Keratinocyte (primary cell): ENCODE measurements around the gene FANK1. TPM values are rescaled to one million over a fixed set of nuclear protein-coding genes. Genes with fewer than 3 reads are reported as not detected.

Experiments used
- DNase-seq: peaks from one replicate; pipeline ENCODE4 v3.0.0-alpha.2; 2011; ENCODE audit warnings: low read depth, missing footprints, low spot score
- FAIRE-seq: peaks from 2 replicates; lab custom pipeline; 2011; peaks lifted over from hg19 to GRCh38; lab: Jason Lieb, UNC
- H2AFZ ChIP-seq: 2 replicates; pipeline ENCODE4 v1.6.0; 2012; ENCODE audit warnings: low read length, control low read depth, inconsistent platforms; ENCODE audit not compliant: control insufficient read depth
- H3K27ac ChIP-seq: 2 replicates; pipeline ENCODE4 v1.5.1; 2011; ENCODE audit warnings: low read length; ENCODE audit not compliant: control insufficient read depth, insufficient read depth
- H3K27me3 ChIP-seq: 3 replicates; pipeline ENCODE4 v1.6.0; 2011; ENCODE audit warnings: low read length; ENCODE audit not compliant: control insufficient read depth, insufficient read depth; ENCODE audit errors: extremely low read depth
- H3K36me3 ChIP-seq, 2 experiments: 2 replicates in 1 of 2; 3 replicates in 1 of 2; pipeline ENCODE4 v1.5.1; 2011; ENCODE audit warnings: low read length in 2 of 2, mild to moderate bottlenecking in 1 of 2; ENCODE audit not compliant: control insufficient read depth in 2 of 2, insufficient read depth in 2 of 2; ENCODE audit errors: extremely low read depth in 1 of 2
- H3K4me1 ChIP-seq: 3 replicates; pipeline ENCODE4 v1.5.1; 2011; ENCODE audit warnings: low read length; ENCODE audit not compliant: control insufficient read depth, insufficient read depth; ENCODE audit errors: extremely low read depth
- H3K4me2 ChIP-seq: 3 replicates; pipeline ENCODE4 v1.6.0; 2011; ENCODE audit warnings: low read depth, low read length; ENCODE audit not compliant: control insufficient read depth, insufficient read depth; ENCODE audit errors: extremely low read depth
- H3K4me3 ChIP-seq, 3 experiments: fragments of 200-600 bp in 1 of 3; sonication (generic) in 1 of 3; 2 replicates in 2 of 3; 3 replicates in 1 of 3; pipeline ENCODE4 v1.5.1; 2011 to 2016; ENCODE audit warnings: low read length in 3 of 3, mild to moderate bottlenecking in 3 of 3, control low read depth in 2 of 3, inconsistent platforms in 1 of 3, low read depth in 1 of 3, mixed read lengths in 1 of 3, mixed run types in 1 of 3, moderate library complexity in 1 of 3; ENCODE audit not compliant: control insufficient read depth in 2 of 3, insufficient read depth in 2 of 3; ENCODE audit errors: extremely low read depth in 1 of 3
- H3K79me2 ChIP-seq: 2 replicates; pipeline ENCODE4 v1.6.0; 2012; ENCODE audit warnings: low read length; ENCODE audit not compliant: control insufficient read depth, insufficient read depth
- H3K9ac ChIP-seq: 3 replicates; pipeline ENCODE4 v1.6.0; 2011; ENCODE audit warnings: low read length; ENCODE audit not compliant: control insufficient read depth, insufficient read depth; ENCODE audit errors: extremely low read depth
- H3K9me1 ChIP-seq: 3 replicates; pipeline ENCODE4 v1.6.0; 2011; ENCODE audit warnings: low read length; ENCODE audit not compliant: control insufficient read depth, insufficient read depth; ENCODE audit errors: extremely low read depth
- H3K9me3 ChIP-seq: 2 replicates; pipeline ENCODE4 v1.5.1; 2012; ENCODE audit warnings: low read depth, low read length; ENCODE audit not compliant: control insufficient read depth
- H4K20me1 ChIP-seq: 3 replicates; pipeline ENCODE4 v1.6.0; 2011; ENCODE audit warnings: low read length; ENCODE audit not compliant: control insufficient read depth, insufficient read depth; ENCODE audit errors: extremely low read depth
- CTCF ChIP-seq, 3 experiments: IDR thresholded peaks in 1 of 3; conservative IDR thresholded peaks in 1 of 3; optimal IDR thresholded peaks in 1 of 3; 2 replicates in 2 of 3; 3 replicates in 1 of 3; pipeline versions ENCODE3 to v1.5.1; 2011; ENCODE audit warnings: low read length in 3 of 3, mild to moderate bottlenecking in 3 of 3, moderate library complexity in 2 of 3, control low read depth in 1 of 3, inconsistent platforms in 1 of 3; ENCODE audit not compliant: insufficient read depth in 2 of 3; ENCODE audit errors: extremely low read depth in 1 of 3
- EZH2 ChIP-seq: IDR thresholded peaks from one replicate; pipeline ENCODE4 v1.6.1; 2012; ENCODE audit warnings: inconsistent platforms, mild to moderate bottlenecking, low read length, moderate library complexity
- dilution Hi-C: fragments of 300-500 bp; cut with MboI; formaldehyde crosslinking; loops from one replicate; pipeline ENCODE4 v1.7.0; 2020; ENCODE audit warnings: low sequenced_read_pairs; ENCODE audit not compliant: extremely low pct_ligation_motif_present
- polyA plus RNA-seq, 5 experiments: library from polyadenylated mRNA; depleted of rRNA in 3 of 5; stranded (reverse) in 3 of 5; stranded (forward) in 1 of 5; unstranded in 1 of 5; fragments of >200 nt; gene quantifications; 1 replicate in 1 of 5; 2 replicates in 3 of 5; 3 replicates in 1 of 5; pipeline versions ENCODE4 v1.2.1 to v1.2.3, GENCODE V29; 2011 to 2012; ENCODE audit warnings: missing spikeins in 2 of 5, low read depth in 1 of 5, low replicate concordance in 1 of 5

FANK1 gene
- polyA plus RNA-seq, 1 donor (not counting 4 experiments of a cell fraction or from before 2014, with no cell fraction given): 13.4 TPM

GRCh38 chr10:125984346-125984745, 88.0 kb downstream of the FANK1 start:
- H3K27me3 ChIP-seq: no peaks in the 10 kb centered on the region
- no peaks in the 10 kb centered on the region for H3K9me1 ChIP-seq
- no peak overlapping the region for H3K9ac ChIP-seq
- DNase-seq (no peak), FAIRE-seq (no peak)
- no peaks in the 10 kb centered on the region for H3K79me2 ChIP-seq
- no peaks in the 10 kb centered on the region for H3K36me3 ChIP-seq
- no peaks in the 10 kb centered on the region for H3K9me3 ChIP-seq
- no peak overlapping the region for H3K4me3 ChIP-seq
- H3K4me2 ChIP-seq: no peak overlapping the region
- dilution Hi-C loops: no loop called here
- TF ChIP-seq CTCF (optimal IDR thresholded peaks at IDR 0.05 in 1 of 3, IDR thresholded peaks at IDR 0.05 in 1 of 3, conservative IDR thresholded peaks at IDR 0.05 in 1 of 3; ENCODE audit: extremely low read depth in 1 of 3, insufficient read depth in 2 of 3, low read length in 3 of 3) (no peak), EZH2 (no peak)
- H3K27ac ChIP-seq: no peak overlapping the region
- no peaks in the 10 kb centered on the region for H4K20me1 ChIP-seq
- no peak overlapping the region for H2AFZ ChIP-seq
- no peaks in the 10 kb centered on the region for H3K4me1 ChIP-seq

GRCh38 chr10:125984865-125985495, 88.6 kb downstream of the FANK1 start:
- H2AFZ ChIP-seq: no peak overlapping the region
- H3K79me2 ChIP-seq: no peaks in the 10 kb centered on the region
- H3K9me3 ChIP-seq: no peaks in the 10 kb centered on the region
- H3K9ac ChIP-seq: no peak overlapping the region
- no peaks in the 10 kb centered on the region for H3K27me3 ChIP-seq
- no peak overlapping the region for H3K4me2 ChIP-seq
- no peaks in the 10 kb centered on the region for H3K36me3 ChIP-seq
- dilution Hi-C loops: no loop called here
- no peaks in the 10 kb centered on the region for H4K20me1 ChIP-seq
- H3K4me3 ChIP-seq: no peak overlapping the region
- FAIRE-seq: no peak
- no peak overlapping the region for H3K27ac ChIP-seq
- no peak for DNase-seq
- no peaks in the 10 kb centered on the region for H3K9me1 ChIP-seq
- no peaks in the 10 kb centered on the region for H3K4me1 ChIP-seq
- TF ChIP-seq CTCF (optimal IDR thresholded peaks at IDR 0.05 in 1 of 3, IDR thresholded peaks at IDR 0.05 in 1 of 3, conservative IDR thresholded peaks at IDR 0.05 in 1 of 3; ENCODE audit: extremely low read depth in 1 of 3, insufficient read depth in 2 of 3, low read length in 3 of 3) (no peak), EZH2 (no peak)
